Mucosa of rectum (tissue), 2 donors: ENCODE results near the gene ASPHD2.
"Not testable (repeated sequence)": the region's sequence is repeated elsewhere in the genome, so short reads cannot be mapped to it uniquely, and the experiment has no call there.

Experiments used
- H3K27ac ChIP-seq, 2 donors: one replicate each; pipeline ENCODE4 v1.7.0; 2013; ENCODE audit warnings: inconsistent platforms in 2 of 2, low read depth in 2 of 2, low read length in 2 of 2
- H3K27me3 ChIP-seq, 2 donors: one replicate each; pipeline ENCODE4 v1.7.0; 2013; ENCODE audit warnings: low read length in 2 of 2; ENCODE audit not compliant: control insufficient read depth in 2 of 2, insufficient read depth in 2 of 2
- H3K36me3 ChIP-seq, 2 donors: one replicate each; pipeline ENCODE4 v1.7.0; 2013; ENCODE audit warnings: low read length in 2 of 2; ENCODE audit not compliant: control insufficient read depth in 2 of 2, insufficient read depth in 2 of 2
- H3K4me1 ChIP-seq, 2 donors: one replicate each; pipeline ENCODE4 v1.7.0; 2013; ENCODE audit warnings: low read length in 2 of 2, mild to moderate bottlenecking in 1 of 2; ENCODE audit not compliant: control insufficient read depth in 2 of 2, insufficient read depth in 2 of 2
- H3K4me3 ChIP-seq, 2 donors: one replicate each; pipeline ENCODE4 v1.7.0; 2013; ENCODE audit warnings: low read length in 2 of 2
- H3K9ac ChIP-seq, 2 donors: one replicate each; pipeline ENCODE4 v1.7.0; 2013; ENCODE audit warnings: low read length in 2 of 2, low read depth in 1 of 2, mild to moderate bottlenecking in 1 of 2
- H3K9me3 ChIP-seq, 2 donors: one replicate each; pipeline ENCODE4 v1.7.0; 2013; ENCODE audit warnings: low read length in 2 of 2; ENCODE audit not compliant: control insufficient read depth in 2 of 2
- donor health status: healthy.
- donor health status: Normal muscosa, but diverticular disease.

ASPHD2 gene

DNA sequence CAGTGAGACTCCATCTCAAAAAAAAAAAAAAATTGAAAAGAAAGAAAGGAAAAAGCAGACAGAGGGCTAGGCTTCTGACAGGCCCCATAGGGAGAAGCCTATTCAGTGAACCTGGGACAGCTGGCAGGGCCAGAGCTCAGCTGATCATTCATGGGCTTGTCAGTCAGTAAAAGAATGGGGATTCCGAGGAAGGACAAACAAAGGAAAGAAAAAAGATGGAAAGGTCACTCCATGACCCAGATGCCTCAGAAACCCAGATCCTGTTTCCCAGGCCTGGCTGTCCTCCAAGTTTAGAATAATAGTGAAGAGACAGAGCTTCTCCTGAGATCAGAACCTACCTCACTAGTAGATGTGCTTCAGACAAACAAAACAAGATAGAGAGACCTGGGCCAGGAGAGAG, 34.3 kb upstream of the ASPHD2 start:
- H3K9ac ChIP-seq: no peak overlapping the region
- no peaks in the 10 kb centered on the region for H3K9me3 ChIP-seq
- no peak overlapping the region for H3K4me3 ChIP-seq
- peaks cover 0 to 2% of the 10 kb centered on the region in 2 donors for H3K27me3 ChIP-seq
- no peaks in the 10 kb centered on the region for H3K36me3 ChIP-seq
- H3K27ac ChIP-seq: no peak overlapping the region
- H3K4me1 ChIP-seq: no peaks in the 10 kb centered on the region

- no peak overlapping the region for H3K9ac ChIP-seq
- H3K27ac ChIP-seq: no peak overlapping the region
- peaks cover 0 to 2% of the 10 kb centered on the region in 2 donors for H3K27me3 ChIP-seq
- H3K9me3 ChIP-seq: no peaks in the 10 kb centered on the region
- no peaks in the 10 kb centered on the region for H3K36me3 ChIP-seq
- no peak overlapping the region for H3K4me3 ChIP-seq
- no peaks in the 10 kb centered on the region for H3K4me1 ChIP-seq
Measured at GRCh38 chr22:26395926-26396325, 33.1 kb upstream of the ASPHD2 start.

- Histone ChIP-seq H3K27me3 (peaks cover 0 to 2% of the 10 kb centered on the region in 2 donors), H3K4me1 (no peaks in the 10 kb centered on the region), H3K9me3 (no peaks in the 10 kb centered on the region), H3K4me3 (no peak overlapping the region), H3K36me3 (no peaks in the 10 kb centered on the region), H3K27ac (no peak overlapping the region), H3K9ac (no peak overlapping the region)
Measured at GRCh38 chr22:26398741-26399153, 30.3 kb upstream of the ASPHD2 start.

GRCh38 chr22:26399289-26399688, 29.8 kb upstream of the ASPHD2 start:
- H3K36me3 ChIP-seq: no peaks in the 10 kb centered on the region
- H3K9me3 ChIP-seq: no peaks in the 10 kb centered on the region
- H3K4me1 ChIP-seq: no peaks in the 10 kb centered on the region
- H3K9ac ChIP-seq: no peak overlapping the region
- H3K4me3 ChIP-seq: no peak overlapping the region
- no peak overlapping the region for H3K27ac ChIP-seq
- H3K27me3 ChIP-seq: peaks cover 0 to 2% of the 10 kb centered on the region in 2 donors

GRCh38 chr22:26401726-26402125, 27.3 kb upstream of the ASPHD2 start:
- no peak overlapping the region for H3K9ac ChIP-seq
- H3K27ac ChIP-seq: no peak overlapping the region
- no peak overlapping the region for H3K4me3 ChIP-seq
- no peaks in the 10 kb centered on the region for H3K9me3 ChIP-seq
- H3K36me3 ChIP-seq: no peaks in the 10 kb centered on the region
- H3K27me3 ChIP-seq: peaks cover 0 to 3% of the 10 kb centered on the region in 2 donors
- H3K4me1 ChIP-seq: no peaks in the 10 kb centered on the region

DNA sequence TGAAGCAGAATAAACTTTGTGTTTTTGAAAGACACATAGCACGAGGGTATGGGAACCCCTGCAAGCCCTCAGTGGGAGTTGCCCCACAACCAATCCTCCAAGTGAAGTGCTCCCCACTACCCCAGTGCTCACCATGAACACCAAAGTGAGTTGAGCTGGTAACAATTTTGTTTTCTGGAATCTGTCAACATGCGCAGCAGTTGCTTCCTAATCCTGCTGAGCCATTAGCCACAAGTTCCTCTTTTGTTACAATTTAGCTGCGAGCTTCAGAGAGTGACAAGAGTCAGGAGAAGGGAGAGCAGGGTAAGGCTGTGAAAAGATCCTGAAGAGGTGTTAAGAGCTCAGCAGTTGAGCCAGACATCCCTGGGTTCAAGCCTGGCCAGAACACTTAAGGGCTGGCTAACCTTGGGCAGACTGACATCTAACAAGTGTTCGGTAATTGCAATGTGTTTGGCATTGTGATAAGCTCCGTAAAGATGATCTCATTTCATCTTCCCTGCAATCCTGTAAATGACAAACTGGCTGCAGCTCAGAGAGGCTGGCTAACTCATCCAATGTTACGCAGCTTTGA, 24.1 kb upstream of the ASPHD2 start:
- no peaks in the 10 kb centered on the region for H3K9me3 ChIP-seq
- H3K4me1 ChIP-seq: no peaks in the 10 kb centered on the region
- no peaks in the 10 kb centered on the region for H3K36me3 ChIP-seq
- H3K27ac ChIP-seq: no peak overlapping the region
- H3K4me3 ChIP-seq: no peak overlapping the region
- H3K9ac ChIP-seq: no peak overlapping the region
- H3K27me3 ChIP-seq: peaks cover 0 to 3% of the 10 kb centered on the region in 2 donors

GRCh38 chr22:26406118-26406517, 22.9 kb upstream of the ASPHD2 start:
- Histone ChIP-seq H3K4me1 (no peaks in the 10 kb centered on the region), H3K36me3 (no peaks in the 10 kb centered on the region), H3K27me3 (peaks cover under 1 to 5% of the 10 kb centered on the region in 2 donors), H3K9me3 (no peaks in the 10 kb centered on the region), H3K4me3 (no peak overlapping the region), H3K27ac (no peak overlapping the region), H3K9ac (no peak overlapping the region)

GRCh38 chr22:26408562-26409220, 20.4 kb upstream of the ASPHD2 start:
- not testable (repeated sequence) for H3K36me3 ChIP-seq, H3K4me1 ChIP-seq, H3K27ac ChIP-seq, H3K4me3 ChIP-seq, H3K9ac ChIP-seq, H3K9me3 ChIP-seq, H3K27me3 ChIP-seq

GRCh38 chr22:26409719-26410335, 19.2 kb upstream of the ASPHD2 start:
- H3K27me3 ChIP-seq: peaks cover 2 to 7% of the 10 kb centered on the region in 2 donors
- no peak overlapping the region for H3K4me3 ChIP-seq
- H3K36me3 ChIP-seq: no peaks in the 10 kb centered on the region
- H3K27ac ChIP-seq: no peak overlapping the region
- no peak overlapping the region for H3K9ac ChIP-seq
- no peaks in the 10 kb centered on the region for H3K4me1 ChIP-seq
- no peaks in the 10 kb centered on the region for H3K9me3 ChIP-seq

- H3K9me3 ChIP-seq: no peaks in the 10 kb centered on the region
- H3K4me1 ChIP-seq: no peaks in the 10 kb centered on the region
- peaks cover 4 to 7% of the 10 kb centered on the region in 2 donors for H3K27me3 ChIP-seq
- H3K9ac ChIP-seq: no peak overlapping the region
- H3K36me3 ChIP-seq: no peaks in the 10 kb centered on the region
- H3K4me3 ChIP-seq: no peak overlapping the region
- no peak overlapping the region for H3K27ac ChIP-seq
Measured at GRCh38 chr22:26410386-26410785, 18.7 kb upstream of the ASPHD2 start.
